IMR-90 (cell line): ENCODE measurements around the gene TANGO6. TPM values are rescaled to one million over a fixed set of nuclear protein-coding genes. Genes with fewer than 3 reads are reported as not detected.
A peak's percentile ranks its signal among the peaks of the same experiment; 100 is the strongest.

Source experiments
- ATAC-seq: fragments of 200-7000 bp; cut with Tn5 transposase; 2 replicates; pipeline ENCODE4 v1.9.1; 2020; ENCODE audit warnings: low read depth, mild to moderate bottlenecking, moderate library complexity
- BruUV-seq: library from RNA; stranded (reverse); fragments of 400-500 nt; replicated peaks from 2 replicates; lab custom pipeline; 2021; lab: Mats Ljungman, UMichigan
- CTCF ChIA-PET: fragments of 300-600 bp; formaldehyde crosslinking; extraction: SDS; loops from one replicate; lab custom pipeline; 2021; ENCODE audit warnings: antibody characterized with exemption; lab: Yijun Ruan, JAX
- POLR2A ChIA-PET: fragments of 300-600 bp; sonication (Branson Sonifier 250); formaldehyde crosslinking; loops from one replicate; lab custom pipeline; 2022; ENCODE audit warnings: antibody characterized with exemption; ENCODE audit not compliant: unreplicated experiment; lab: Charles Lee
- DNase-seq: peaks from one replicate; pipeline ENCODE4 v3.0.0; 2013
- H2AFZ ChIP-seq: replicated peaks from 2 replicates; pipeline ENCODE3; 2013; ENCODE audit warnings: low read length, mild to moderate bottlenecking; ENCODE audit not compliant: poor library complexity
- H2AK5ac ChIP-seq: 2 replicates; pipeline ENCODE4 v1.6.1; 2013; ENCODE audit warnings: low read depth, low read length, inconsistent platforms
- H2AK9ac ChIP-seq: replicated peaks from 2 replicates; pipeline ENCODE3; 2013; ENCODE audit warnings: mild to moderate bottlenecking, low read depth, low read length, moderate library complexity; ENCODE audit not compliant: poor library complexity
- H2BK120ac ChIP-seq: 2 replicates; pipeline ENCODE4 v1.6.1; 2013; ENCODE audit warnings: low read depth, low read length, inconsistent platforms
- H2BK15ac ChIP-seq: 3 replicates; pipeline ENCODE4 v1.6.1; 2013; ENCODE audit warnings: low read depth, low read length, inconsistent platforms
- H2BK20ac ChIP-seq: 2 replicates; pipeline ENCODE4 v1.6.1; 2013; ENCODE audit warnings: low read depth, mild to moderate bottlenecking, inconsistent platforms, low read length, moderate library complexity
- H2BK5ac ChIP-seq: 2 replicates; pipeline ENCODE4 v1.6.1; 2013; ENCODE audit warnings: mild to moderate bottlenecking, low read depth, low read length, inconsistent platforms; ENCODE audit not compliant: poor library complexity, severe bottlenecking
- H3K14ac ChIP-seq: replicated peaks from 2 replicates; pipeline ENCODE4 v1.6.1; 2013; ENCODE audit warnings: low read depth, low read length, inconsistent platforms
- H3K18ac ChIP-seq: 2 replicates; pipeline ENCODE4 v1.6.1; 2013; ENCODE audit warnings: low read depth, low read length, control low read depth
- H3K23ac ChIP-seq: 2 replicates; pipeline ENCODE4 v1.6.1; 2013; ENCODE audit warnings: low read depth, low read length, inconsistent platforms
- H3K27ac ChIP-seq: 2 replicates; pipeline ENCODE4 v1.5.1; 2013; ENCODE audit warnings: mild to moderate bottlenecking, control low read depth, low read length; ENCODE audit not compliant: insufficient read depth
- H3K27me3 ChIP-seq: 2 replicates; pipeline ENCODE4 v1.6.1; 2013; ENCODE audit warnings: low read length; ENCODE audit not compliant: control insufficient read depth, insufficient read depth
- H3K36me3 ChIP-seq: 2 replicates; pipeline ENCODE4 v1.6.1; 2013; ENCODE audit warnings: low read length, mixed read lengths; ENCODE audit not compliant: control insufficient read depth, insufficient read depth
- H3K4ac ChIP-seq: 2 replicates; pipeline ENCODE4 v1.6.1; 2013; ENCODE audit warnings: low read depth, low read length, inconsistent platforms
- H3K4me1 ChIP-seq: 2 replicates; pipeline ENCODE4 v1.6.1; 2013; ENCODE audit warnings: low read length, mixed read lengths; ENCODE audit not compliant: control insufficient read depth, insufficient read depth
- H3K4me2 ChIP-seq: 2 replicates; pipeline ENCODE4 v1.6.1; 2013; ENCODE audit warnings: low read depth, mild to moderate bottlenecking, control low read depth, low read length, moderate library complexity
- H3K4me3 ChIP-seq: 2 replicates; pipeline ENCODE4 v1.5.1; 2013; ENCODE audit warnings: low read depth, mild to moderate bottlenecking, control low read depth, low read length, moderate library complexity; ENCODE audit not compliant: insufficient read depth
- H3K56ac ChIP-seq: 2 replicates; pipeline ENCODE4 v1.6.1; 2013; ENCODE audit warnings: low read length, inconsistent platforms; ENCODE audit not compliant: insufficient read depth; ENCODE audit errors: extremely low read depth
- H3K79me1 ChIP-seq, 2 experiments: 2 replicates each; pipeline ENCODE4 v1.6.1; 2013; ENCODE audit warnings: low read length in 2 of 2, inconsistent platforms in 1 of 2, low read depth in 1 of 2
- H3K9ac ChIP-seq: 2 replicates; pipeline ENCODE4 v1.6.1; 2013; ENCODE audit warnings: low read depth, low read length, control low read depth
- H3K9me1 ChIP-seq: 2 replicates; pipeline ENCODE4 v1.6.1; 2013; ENCODE audit warnings: low read length, inconsistent platforms; ENCODE audit not compliant: insufficient read depth
- H3K9me3 ChIP-seq: 2 replicates; pipeline ENCODE4 v1.6.1; 2013; ENCODE audit warnings: low read length; ENCODE audit not compliant: control insufficient read depth, insufficient read depth
- H4K20me1 ChIP-seq: 2 replicates; pipeline ENCODE4 v1.6.1; 2013; ENCODE audit warnings: low read length, inconsistent platforms; ENCODE audit not compliant: insufficient read depth
- H4K5ac ChIP-seq: 2 replicates; pipeline ENCODE4 v1.6.1; 2013; ENCODE audit warnings: mild to moderate bottlenecking, low read depth, low read length, control low read depth
- H4K8ac ChIP-seq, 2 experiments: 2 replicates each; pipeline ENCODE4 v1.6.1; 2013; ENCODE audit warnings: low read depth in 2 of 2, low read length in 2 of 2, control low read depth in 1 of 2, inconsistent platforms in 1 of 2
- H4K91ac ChIP-seq: 2 replicates; pipeline ENCODE4 v1.6.1; 2013; ENCODE audit warnings: low read depth, low read length, inconsistent platforms; ENCODE audit not compliant: insufficient read depth
- USF2 ChIP-seq: fragments of 150-350 bp; IDR thresholded peaks from 2 replicates; pipeline ENCODE4 v1.6.1; 2017; ENCODE audit warnings: mild to moderate bottlenecking, antibody characterized with exemption, low read length, low read depth
- WGBS, 2 experiments: methylation state at CpG; one replicate each; pipeline versions ENCODE4 v1.1.5 to v1.1.7; 2013; ENCODE audit warnings: missing lambda C conversion rate in 2 of 2; ENCODE audit not compliant: insufficient read length in 1 of 2; ENCODE audit errors: extremely low coverage in 2 of 2; 5-methylcytosine and 5-hydroxymethylcytosine counted together
- dilution Hi-C: fragments of 300-500 bp; cut with HindIII; formaldehyde crosslinking; loops from one replicate; pipeline ENCODE4 v1.14.3; 2018; ENCODE audit warnings: low sequenced_read_pairs; ENCODE audit not compliant: unreplicated experiment
- in situ Hi-C: fragments of 300-500 bp; cut with MboI; formaldehyde crosslinking; loops from 3 replicates; pipeline ENCODE4 v1.14.3; 2019; ENCODE audit warnings: low sequenced_read_pairs, inconsistent platforms, mixed read lengths
- intact Hi-C: fragments of 100-400 bp; cut with micrococcal nuclease; formaldehyde crosslinking; loops from 2 replicates; pipeline ENCODE4 v1.10.0; 2022
- polyA plus RNA-seq, 3 experiments: library from polyadenylated mRNA; depleted of rRNA; stranded (reverse); fragments of >200 nt; gene quantifications; 2 replicates each; pipeline ENCODE4 v1.2.3, GENCODE V29; 2012; ENCODE audit warnings: low replicate concordance in 1 of 3
- total RNA-seq: library from RNA; depleted of rRNA; stranded (reverse); fragments of >200 nt; gene quantifications from 2 replicates; pipeline ENCODE4 v1.2.3, GENCODE V29; 2012

The TANGO6 gene
- total and polyA plus RNA-seq, 2 of the 4 experiments (the other 2 are of a cell fraction) = 6.7 to 22.4 TPM

GRCh38 chr16:68993456-68993855 lies 150.1 kb downstream of the TANGO6 start:
- no peak overlapping the region; the same call in 1 of the 2 replicates for H3K4ac ChIP-seq
- peak overlapping the region; percentile 36; the same call in 1 of the 2 replicates for H3K56ac ChIP-seq
- BruUV-seq = no TSS peak
- peak overlapping the region; percentile 50; the same call in 1 of the 2 replicates for H4K91ac ChIP-seq
- no peaks in the 10 kb centered on the region for H4K20me1 ChIP-seq
- intact Hi-C loops = loop anchor here (5.0 kb wide), 1 partner anchor 139 kb away; the partner anchor contains the start of genes CHTF8 and UTP4
- H3K27me3 ChIP-seq = no peaks in the 10 kb centered on the region
- no peak overlapping the region; the same call in 1 of the 2 replicates for H3K23ac ChIP-seq
- H2BK20ac ChIP-seq = peak overlapping the region; percentile 86; the same call in 1 of the 2 replicates
- H4K5ac ChIP-seq = peak overlapping the region; percentile 64; the same call in 1 of the 2 replicates
- 0 out of 3 replicates have a peak overlapping the region, but pooled peaks have one; percentile 42 for H2BK15ac ChIP-seq
- H3K4me1 ChIP-seq = peaks cover 16% of the 10 kb centered on the region
- peak overlapping the region; percentile 66 for H3K18ac ChIP-seq
- in situ Hi-C loops = no loop called here
- DNase-seq (no peak), ATAC-seq (no peak)
- H3K36me3 ChIP-seq = no peaks in the 10 kb centered on the region
- peak overlapping the region; percentile 22; the same call in 1 of the 2 replicates for H3K4me2 ChIP-seq
- TF ChIP-seq USF2 = no peak
- no peak overlapping the region for H2AK9ac ChIP-seq
- no peak overlapping the region for H2AFZ ChIP-seq
- H3K4me3 ChIP-seq = no peak overlapping the region
- dilution Hi-C loops = no loop called here
- no peak overlapping the region; the same call in 1 of the 2 replicates for H3K14ac ChIP-seq
- H3K9me1 ChIP-seq = peaks cover 3% of the 10 kb centered on the region
- peak overlapping the region; percentile 90 for H2BK5ac ChIP-seq
- POLR2A ChIA-PET = no interaction called here
- peak overlapping the region; percentile 47; the same call in 1 of the 2 replicates for H3K27ac ChIP-seq
- H4K8ac ChIP-seq = peak overlapping the region; percentile 43 to 74; a peak in 3 of 4 replicates
- WGBS, 2 experiments = no CpG with 5 or more reads among the region's 3 CpGs
- H2BK120ac ChIP-seq = peak overlapping the region; percentile 75; the same call in 1 of the 2 replicates
- no peaks in the 10 kb centered on the region for H3K9me3 ChIP-seq
- H3K79me1 ChIP-seq = no peaks in the 10 kb centered on the region; a peak in 1 of 4 replicates
- CTCF ChIA-PET = interaction anchor here (1.4 kb wide), 1 partner anchor 21 kb away, joined by 4 read pairs; no protein-coding TSS in a partner anchor
- no peak overlapping the region for H3K9ac ChIP-seq
- H2AK5ac ChIP-seq = no peak overlapping the region
